ENCODE results near the gene KRT86.

DNA sequence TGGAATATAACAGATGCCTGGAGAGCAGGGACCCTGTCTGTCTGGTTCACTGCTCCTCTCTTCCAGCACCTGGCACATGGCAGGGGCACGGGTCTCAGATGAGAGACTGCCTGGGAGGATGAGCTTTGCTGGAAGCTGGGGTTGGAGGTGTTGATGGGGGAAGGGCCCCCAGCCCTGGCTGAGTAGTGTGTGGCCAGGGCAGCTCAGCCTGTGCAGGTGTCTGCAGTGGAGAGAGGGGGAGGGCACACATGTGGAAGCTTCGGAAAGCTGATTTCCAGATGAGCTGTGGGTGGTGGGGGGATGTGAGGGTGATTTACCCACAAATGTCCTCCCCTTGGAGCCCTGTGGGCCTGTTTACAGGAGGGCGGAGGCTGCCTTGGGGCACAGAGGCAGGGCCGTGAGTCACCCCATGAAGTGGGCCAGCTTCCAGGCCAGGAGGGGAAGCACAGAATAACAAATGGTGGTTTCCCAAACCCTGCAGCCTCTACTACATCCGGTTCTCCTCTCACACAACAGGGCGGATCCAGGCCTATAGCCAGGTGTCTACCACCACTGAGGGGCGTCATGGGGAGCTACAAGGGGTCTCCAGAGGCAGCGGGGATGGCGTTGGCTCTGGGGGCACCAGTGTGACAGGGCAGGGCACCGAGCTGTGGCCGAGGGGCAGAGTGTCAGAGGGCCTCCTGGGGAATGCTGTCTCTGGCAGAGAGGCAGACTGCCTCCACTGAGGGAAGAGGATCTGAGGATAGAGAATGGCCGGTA lies 30.4 kb upstream of the KRT86 start:
- TF ChIP-seq, protein P1, sequence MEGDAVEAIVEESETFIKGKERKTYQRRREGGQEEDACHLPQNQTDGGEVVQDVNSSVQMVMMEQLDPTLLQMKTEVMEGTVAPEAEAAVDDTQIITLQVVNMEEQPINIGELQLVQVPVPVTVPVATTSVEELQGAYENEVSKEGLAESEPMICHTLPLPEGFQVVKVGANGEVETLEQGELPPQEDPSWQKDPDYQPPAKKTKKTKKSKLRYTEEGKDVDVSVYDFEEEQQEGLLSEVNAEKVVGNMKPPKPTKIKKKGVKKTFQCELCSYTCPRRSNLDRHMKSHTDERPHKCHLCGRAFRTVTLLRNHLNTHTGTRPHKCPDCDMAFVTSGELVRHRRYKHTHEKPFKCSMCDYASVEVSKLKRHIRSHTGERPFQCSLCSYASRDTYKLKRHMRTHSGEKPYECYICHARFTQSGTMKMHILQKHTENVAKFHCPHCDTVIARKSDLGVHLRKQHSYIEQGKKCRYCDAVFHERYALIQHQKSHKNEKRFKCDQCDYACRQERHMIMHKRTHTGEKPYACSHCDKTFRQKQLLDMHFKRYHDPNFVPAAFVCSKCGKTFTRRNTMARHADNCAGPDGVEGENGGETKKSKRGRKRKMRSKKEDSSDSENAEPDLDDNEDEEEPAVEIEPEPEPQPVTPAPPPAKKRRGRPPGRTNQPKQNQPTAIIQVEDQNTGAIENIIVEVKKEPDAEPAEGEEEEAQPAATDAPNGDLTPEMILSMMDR (IDR thresholded peaks at IDR 0.05; ENCODE audit: low read depth, low read length, poor library complexity, severe bottlenecking), result no peak
- TF ChIP-seq EZH2phosphoT487 (IDR thresholded peaks at IDR 0.05; ENCODE audit: borderline replicate concordance, low read length), result no peak
